Measurements from ENCODE around the gene ADGRD1.
"Not testable (repeated sequence)": the region's sequence is repeated elsewhere in the genome, so short reads cannot be mapped to it uniquely, and the experiment has no call there.

Gene ADGRD1

DNA sequence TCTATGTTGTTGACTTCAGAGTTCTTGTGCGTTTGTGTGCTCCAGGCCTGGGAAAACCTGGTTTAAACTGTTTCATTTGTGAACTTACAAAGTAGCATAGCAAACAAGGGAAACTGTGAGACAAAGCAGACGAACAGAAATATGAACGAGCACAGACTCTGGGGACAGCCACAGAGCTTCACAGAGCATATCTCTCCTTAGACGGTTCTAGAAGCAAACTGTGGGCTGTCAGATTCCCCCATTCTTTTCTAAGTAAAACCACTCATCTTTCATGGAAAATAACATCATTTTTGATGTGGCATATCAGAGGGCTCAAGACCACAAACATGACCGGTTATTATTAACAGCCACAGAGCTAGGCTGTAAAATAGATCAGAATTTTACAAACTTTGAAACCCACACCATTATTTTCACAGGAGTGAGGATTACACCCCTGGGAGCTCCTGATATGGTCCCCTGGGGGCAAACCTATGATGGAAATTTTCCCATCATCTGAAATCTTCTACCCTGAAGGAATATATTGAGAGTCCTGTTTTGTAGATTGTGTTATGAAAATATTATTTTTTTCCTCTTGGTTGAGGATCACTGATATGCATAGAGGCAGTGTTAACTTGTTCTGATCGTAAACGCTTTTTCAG lies 102.0 kb downstream of the ADGRD1 start:
- no peak for DNase-seq (ENCODE audit: low read depth in 2 of 2)

DNA sequence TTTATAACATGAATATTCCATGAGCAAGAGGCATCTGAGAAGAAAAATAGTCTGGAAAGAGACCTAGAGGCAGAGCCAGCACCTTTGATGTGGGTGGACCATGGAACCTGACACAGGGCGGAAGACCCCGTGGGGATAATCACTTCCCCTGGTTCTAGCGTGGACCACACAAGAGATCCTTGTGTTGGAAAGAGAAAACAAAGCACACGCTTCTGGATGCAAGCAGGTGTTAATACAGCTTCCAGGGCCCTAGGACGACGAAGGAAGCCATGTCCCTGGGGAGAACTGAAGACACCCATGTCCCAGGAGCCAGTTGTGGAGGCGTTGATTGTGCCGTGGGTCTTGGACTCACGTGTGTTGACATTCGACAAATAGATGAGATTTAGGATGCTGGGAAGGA lies 102.9 kb downstream of the ADGRD1 start:
- no peak for DNase-seq (ENCODE audit: low read depth in 2 of 2)

DNA sequence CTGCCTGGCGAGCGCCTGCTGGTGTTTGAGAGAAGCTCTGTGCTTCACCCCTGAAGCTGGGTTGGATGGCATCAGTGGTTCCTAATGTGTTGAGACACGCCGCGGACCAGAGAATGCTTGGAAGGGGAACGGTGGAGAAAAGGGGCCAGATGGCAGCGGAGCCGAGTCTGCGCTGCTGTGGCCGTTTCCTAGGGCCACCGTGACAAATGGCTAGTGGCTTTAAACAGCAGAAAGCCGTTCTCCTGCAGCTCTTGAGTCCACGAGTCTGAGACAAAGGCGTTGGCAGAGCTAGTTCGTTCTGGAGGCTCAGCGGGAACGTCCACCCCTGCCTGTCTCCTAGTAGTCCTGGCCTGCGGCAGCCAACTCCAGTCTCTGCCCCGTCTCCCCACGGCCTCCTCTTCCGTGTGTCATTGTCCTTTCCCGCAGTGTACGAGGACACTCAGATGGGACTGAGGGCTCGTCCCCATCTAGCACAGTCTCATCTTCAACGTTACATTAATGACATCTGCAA lies 103.6 kb downstream of the ADGRD1 start:
- no peak for DNase-seq (ENCODE audit: low read depth in 2 of 2)

DNA sequence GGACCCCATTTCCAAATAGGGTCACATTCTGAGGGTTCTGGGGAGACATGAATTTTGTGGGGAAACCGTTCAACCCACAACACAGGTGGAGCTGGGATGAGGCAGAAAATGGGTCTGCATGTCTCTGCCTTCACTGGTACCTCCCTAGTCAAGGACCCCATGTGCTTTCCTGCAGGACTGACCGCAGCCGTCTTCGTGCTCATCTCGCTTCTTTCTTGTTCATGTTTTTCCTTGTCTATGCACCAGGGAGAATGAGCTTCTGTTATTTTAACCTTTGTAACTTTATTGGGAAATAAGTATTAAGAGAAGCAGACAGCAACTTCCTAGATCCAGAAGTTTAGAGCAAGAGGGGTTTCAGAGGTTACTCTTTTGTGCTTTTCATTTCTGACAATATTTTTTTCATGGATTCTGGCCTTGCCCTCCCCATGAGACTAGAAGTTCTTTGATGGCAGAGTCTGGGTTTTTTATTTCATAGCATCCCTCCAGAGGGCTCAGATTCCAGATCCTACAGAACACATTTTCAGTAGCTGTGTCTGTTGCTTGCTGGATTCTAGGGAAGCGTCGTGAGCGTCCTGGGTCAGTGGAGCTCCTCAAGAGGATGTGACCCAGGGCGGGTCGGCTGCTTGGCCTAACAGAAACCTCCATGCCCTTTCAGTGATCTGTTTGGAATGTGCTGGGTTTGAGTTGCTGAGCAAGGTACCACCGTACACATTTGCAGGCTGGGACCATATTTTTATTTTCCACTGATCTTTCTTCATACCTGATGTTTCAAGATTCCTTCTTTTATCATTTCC lies 104.2 kb downstream of the ADGRD1 start:
- DNase-seq (ENCODE audit: low read depth in 2 of 2), result no peak

DNA sequence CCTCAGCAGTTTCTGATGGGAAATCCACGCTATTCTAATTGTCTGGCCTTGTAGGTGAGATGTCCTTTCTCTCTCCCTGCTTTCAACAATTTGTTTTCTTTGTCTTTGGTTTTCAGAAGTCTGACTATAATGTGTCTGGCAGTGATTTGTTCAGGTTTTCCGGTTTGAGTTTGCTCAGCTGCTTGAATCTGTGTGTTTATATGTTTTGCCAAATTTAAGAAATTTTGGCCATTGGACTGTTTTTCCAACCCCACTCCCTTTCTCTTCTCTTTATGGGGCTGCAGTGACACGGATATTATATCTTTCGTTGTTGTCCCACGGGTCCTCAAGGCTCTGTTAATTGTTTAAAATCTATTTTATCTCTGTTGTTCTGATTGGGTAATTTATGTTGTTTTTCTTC lies 105.0 kb downstream of the ADGRD1 start:
- no peak for DNase-seq (ENCODE audit: low read depth in 2 of 2)

DNA sequence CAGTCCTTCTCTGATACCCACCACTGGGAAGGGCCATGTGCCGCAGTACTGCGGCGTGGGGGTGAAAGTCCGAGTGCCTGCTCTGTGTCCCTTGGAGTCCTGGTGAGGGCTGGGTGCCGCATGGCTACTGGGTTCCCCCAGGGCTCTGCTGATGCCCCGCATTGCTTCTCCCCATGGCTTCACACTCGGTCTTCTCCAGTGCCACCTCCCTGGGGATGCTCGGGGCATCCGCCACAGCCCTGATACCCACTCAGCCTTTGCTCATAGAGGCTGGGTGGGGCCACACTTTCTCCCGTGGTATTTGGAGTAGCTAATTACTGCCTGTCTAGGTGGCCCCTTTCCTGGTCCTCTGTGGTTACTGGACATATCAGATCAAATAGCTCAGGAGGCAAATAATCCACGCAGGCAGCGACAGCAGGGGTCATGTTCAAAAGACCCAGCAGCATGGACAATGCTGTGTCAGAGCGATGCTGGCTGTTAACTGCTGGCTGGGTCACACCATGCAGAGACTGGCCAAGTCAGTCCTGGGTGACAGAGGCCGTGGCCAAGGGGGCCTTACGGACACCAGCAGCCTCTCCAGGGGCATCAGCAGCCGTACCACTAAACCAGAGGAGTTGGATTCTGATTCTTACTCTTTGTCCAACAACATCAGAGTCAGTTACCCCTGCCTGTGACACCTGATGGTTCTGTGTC lies 106.5 kb downstream of the ADGRD1 start:
- DNase-seq (ENCODE audit: low read depth in 2 of 2), result no peak

DNA sequence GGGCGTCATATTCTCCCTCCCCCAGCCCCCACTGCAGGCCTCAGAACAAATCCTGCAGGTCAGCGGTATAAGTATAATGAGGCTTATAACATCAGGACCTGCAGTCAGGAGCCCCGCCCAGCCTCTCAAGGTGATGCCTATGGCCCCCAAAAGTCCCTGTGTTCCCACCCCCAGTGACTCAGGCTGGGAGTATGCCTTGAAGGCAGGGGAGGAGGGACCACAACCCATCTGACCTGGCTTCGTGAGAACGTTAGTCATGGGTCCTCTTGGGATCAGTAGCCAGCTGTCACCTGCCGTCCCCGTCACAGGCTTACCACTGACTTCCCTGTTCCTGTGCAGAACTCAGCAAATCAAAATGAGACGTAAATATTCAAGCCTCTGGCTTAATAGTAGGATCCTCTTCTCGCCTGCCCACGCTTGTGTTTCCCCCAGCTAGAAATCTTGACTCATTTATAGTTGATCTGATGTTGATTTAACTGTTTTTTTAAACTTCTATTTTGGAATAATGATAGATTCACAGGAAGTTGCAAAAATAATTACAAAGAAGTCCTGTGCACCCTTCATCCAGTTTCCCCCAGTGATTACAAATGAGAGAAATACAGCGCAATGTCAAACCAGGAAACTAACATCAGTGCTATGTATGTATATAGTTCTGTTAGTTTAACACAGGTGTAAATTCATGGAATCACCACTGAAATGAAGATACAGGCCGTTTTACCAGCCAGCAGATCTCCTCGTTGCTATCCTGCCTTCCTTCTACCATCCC lies 107.5 kb downstream of the ADGRD1 start:
- no peak for DNase-seq (ENCODE audit: low read depth in 2 of 2)

DNA sequence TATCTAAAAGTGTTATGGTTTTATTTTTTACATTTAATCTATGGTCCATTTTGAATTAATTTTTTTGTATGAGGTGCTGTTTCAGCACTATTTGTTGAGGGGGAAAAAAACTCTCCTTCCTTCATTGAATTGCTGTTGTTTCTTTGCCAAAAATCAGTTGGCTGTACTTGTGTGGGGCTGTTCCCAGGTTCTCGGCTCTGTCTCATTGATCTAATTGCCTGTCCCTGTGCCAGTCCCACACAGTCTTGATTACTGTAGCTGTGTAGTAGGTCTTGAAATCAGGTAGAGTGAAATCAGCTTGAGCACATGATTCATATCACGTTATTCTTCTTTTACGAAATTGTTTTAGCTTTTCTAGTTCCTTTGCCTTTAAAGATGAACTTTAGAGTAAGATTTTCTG lies 109.7 kb downstream of the ADGRD1 start:
- DNase-seq (ENCODE audit: low read depth in 2 of 2), result no peak

DNA sequence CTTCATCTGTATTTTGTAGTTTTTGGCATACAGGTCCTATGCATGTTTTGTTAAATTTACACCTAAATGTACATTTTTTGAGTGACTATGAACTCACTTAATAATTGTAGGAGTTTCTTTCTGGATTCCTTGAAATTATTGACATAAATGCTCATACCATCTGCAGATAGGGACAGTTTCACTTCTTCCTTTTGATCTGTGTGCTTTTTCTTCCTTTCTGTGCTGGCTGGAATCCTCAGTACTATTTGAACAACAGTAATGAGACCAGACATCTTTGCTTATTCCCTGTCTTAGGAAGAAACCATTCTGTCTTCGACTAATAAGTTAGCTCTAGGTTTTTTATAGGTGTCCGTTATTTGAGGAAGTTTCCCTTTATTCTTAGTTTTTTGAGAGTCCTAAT lies 110.3 kb downstream of the ADGRD1 start:
- DNase-seq (ENCODE audit: low read depth in 2 of 2), result no peak

DNA sequence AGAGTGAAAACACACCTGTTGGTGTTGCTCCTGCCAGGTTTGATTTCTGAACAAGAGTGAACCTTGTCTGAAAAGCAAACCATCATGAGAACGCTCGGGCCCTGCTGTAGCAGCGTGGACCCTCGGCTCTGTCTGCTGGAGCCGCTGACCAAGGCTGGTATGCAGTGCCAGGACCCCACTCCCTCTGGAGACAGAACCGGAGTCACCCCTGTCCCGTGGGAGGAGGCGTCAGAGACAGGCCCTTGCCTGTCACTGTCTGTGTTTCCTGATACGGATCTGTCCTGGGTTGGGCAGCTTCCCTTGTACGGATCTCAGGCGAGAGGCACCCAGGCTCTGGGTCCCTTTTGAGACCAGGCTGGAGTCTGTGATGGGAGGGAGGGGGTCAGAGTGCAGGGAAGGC lies 111.6 kb downstream of the ADGRD1 start:
- no peak for DNase-seq (ENCODE audit: low read depth in 2 of 2)

DNA sequence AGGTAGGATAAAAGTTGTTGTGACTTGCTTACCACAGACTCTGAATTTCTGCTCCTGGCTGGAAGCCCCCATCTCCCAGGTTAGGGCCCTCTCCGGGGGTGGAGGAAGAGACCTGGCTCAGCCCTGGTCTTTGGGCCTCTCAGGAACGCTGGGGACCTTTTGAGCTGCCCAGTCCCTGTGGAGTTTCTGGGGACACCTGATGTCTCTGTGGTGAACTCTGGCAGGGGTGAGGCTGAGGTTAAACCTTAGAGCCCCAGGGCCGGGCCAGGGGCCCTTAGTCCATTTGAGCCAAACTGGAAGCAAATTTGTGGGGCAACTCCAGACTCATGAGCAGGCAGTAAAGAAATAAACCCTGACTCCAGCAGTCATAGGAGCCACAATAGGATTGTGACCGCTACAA lies 112.1 kb downstream of the ADGRD1 start:
- no peak for DNase-seq (ENCODE audit: low read depth in 2 of 2)

DNA sequence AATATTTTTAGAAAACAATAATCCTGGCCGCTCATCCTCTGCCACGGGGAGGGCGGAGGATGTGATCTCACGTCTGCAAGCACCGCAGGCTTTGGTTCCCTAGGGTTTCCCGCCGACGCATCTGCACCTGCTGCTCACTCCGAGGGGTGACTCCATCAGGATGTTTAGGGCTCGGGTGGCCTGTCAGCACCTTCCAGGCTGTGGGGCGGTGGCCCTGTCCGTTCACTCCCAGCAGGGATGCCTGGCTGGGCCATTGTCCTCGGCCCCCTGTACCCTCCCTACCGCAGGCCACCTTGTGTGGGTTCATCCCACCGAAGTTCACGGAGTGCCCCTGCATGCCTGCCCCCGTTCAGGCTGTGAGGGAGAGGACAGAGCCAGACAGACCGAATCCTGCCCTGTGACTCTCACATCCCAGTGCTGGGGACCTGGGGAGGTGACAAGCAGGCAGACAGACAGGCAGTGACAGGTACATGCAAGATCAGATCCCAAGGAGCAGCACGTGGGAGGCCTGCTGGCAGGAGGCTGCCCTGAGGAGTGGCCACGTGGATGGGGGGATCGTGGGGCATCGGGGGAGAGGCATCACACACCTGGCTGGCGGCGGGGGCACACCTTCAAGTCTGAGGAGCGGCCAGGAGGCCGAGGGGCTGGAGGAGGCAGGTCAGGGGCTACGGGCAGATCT lies 112.6 kb downstream of the ADGRD1 start:
- no peak for DNase-seq (ENCODE audit: low read depth in 2 of 2)

DNA sequence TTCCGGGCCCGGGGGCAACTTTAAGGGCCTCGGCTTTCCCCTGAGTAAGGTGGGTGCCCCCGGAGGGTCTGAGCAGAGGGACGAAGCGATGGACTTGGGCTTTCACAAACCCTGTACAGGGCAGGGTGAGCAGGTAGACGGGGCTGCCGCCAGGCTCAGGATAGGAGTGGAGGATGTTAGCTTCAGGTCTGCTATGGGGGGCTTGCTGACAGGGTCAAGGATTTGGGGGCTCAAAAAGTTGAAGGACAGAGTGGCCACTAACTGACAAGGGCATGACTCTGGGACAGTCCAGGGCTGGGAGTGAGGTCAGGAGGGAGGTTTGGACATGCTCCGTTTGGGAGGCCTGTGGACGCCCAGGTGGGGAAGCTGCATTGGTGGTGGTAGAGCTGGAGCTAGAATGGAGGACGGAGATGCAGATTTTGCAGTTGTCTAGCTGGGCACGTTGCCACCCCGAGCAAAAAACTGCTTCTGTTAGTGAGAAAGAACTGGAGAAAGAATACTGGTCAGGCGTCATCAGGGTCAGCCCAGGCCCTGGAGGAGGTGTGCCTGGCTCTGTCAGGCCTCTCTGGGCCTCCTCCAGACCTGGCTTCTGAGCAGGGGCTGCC lies 113.3 kb downstream of the ADGRD1 start:
- DNase-seq (ENCODE audit: low read depth in 2 of 2), result no peak

DNA sequence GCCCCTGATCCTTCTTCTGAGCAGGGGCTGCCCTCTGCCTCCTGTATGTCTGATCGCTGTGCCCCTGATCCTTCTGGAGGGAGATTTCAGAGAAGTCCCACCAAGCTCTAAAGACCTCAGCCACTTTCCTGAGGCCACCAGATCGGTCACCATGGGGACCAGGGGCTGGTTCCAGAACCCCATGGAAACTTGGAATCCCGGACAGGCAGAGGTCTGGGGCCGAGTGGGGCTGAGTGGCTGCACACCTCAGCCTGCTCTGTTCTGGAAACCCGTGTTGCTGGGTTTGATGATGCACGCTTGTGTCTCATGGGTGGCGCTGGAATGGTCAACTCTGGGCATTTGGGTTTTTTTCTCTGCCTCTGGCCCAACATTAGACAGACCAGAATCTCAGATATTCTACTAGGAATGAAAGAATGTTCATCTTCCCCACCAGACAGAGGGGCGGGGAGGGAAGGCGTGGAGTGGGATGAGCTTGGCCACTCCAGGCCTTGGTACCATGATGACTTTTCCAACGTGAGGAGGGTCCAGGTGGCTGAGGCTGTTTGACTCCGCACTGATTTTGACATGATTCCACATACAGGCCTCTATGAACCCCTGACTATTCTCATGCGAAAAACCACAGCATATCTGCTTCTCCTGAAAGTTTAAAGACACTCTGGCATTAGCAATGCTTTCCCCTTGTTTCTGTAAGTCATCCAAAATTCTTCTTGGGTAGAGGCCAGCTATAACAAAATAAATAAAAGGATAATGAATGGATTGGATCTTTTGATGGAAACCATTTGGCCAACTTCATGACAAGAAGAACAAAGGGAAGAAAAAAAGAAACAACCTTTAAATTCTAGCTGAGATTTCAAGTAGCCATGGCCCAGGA lies 114.5 kb downstream of the ADGRD1 start:
- DNase-seq (ENCODE audit: low read depth in 2 of 2), result no peak

DNA sequence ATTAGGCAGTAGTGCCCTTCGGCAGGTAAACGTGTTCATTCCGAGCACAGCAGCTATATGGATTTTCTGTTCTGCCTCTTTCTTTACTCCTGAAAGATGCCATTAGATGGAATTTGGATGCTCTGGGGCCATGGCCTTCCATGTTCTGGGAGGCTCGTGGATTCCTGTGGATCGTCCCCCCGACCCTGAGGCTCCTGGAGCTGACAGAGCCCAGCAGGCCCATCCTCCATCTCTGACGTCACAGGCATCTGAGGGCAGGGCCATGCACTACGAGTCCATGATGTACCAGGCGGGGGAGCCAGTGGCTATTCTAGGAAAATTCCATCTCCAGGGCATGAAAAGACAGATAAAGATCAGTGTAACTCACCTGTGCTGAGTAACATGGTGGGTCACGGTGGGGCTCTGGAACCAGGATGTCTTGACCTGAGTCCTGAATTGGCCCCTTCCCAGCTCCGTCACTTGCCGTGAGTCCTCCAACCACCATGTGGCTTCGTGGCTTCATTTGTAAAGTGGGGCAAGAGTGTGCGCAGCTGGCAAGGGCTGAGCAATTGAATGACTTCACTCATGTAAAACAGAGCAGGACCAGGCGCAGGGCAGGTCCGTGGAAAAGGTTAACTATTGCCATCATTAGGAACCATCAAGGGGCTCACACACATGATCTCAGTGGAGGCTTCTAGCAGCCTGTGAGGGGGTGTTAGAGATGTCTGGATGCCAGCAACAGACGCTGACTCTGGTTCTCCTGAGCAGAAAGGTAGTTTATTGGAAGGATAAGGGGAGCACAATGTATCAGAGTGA lies 115.4 kb downstream of the ADGRD1 start:
- not testable (repeated sequence) for DNase-seq (ENCODE audit: low read depth in 2 of 2)

DNA sequence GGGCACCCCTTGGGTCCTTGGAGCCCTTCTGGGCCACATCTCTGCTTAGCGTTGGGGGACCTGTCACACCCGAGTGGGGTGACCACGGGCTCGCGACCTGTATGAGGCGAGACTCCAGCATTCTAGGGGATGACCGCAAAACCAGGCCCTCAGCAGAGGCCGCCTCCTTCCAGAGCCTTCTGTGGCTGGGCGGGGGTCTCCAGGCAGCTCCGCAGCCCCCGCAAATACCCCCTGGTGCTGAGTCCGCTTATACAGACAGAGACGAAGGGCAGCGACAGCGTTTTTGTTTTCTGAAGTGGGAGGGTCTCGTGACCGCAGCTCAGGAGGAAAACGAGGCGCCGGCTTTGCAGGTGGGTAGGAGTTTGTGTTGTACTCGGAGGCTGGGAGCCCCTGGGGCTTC lies 116.4 kb downstream of the ADGRD1 start:
- DNase-seq (ENCODE audit: low read depth in 2 of 2), result not testable (repeated sequence)

DNA sequence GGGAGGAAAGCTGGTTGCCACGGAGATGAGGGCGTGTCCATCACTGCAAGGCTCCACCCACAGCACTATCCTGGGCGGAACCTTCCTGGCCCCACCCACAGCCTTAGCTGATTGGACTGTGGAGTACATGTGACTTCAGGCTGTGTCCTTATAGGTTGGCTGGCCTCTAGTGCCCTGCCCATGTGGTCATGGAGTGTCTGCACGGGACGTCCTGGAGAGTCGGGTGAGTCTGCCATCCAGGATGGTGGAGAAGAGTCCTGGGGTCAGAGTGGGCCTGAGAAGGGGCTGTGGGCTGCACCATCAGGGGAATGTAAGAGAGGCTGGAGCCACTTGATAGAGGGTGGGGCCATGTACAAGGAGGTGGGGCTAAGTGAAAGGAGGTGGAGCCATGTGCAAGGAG lies 117.0 kb downstream of the ADGRD1 start:
- DNase-seq (ENCODE audit: low read depth in 2 of 2), result not testable (repeated sequence)

DNA sequence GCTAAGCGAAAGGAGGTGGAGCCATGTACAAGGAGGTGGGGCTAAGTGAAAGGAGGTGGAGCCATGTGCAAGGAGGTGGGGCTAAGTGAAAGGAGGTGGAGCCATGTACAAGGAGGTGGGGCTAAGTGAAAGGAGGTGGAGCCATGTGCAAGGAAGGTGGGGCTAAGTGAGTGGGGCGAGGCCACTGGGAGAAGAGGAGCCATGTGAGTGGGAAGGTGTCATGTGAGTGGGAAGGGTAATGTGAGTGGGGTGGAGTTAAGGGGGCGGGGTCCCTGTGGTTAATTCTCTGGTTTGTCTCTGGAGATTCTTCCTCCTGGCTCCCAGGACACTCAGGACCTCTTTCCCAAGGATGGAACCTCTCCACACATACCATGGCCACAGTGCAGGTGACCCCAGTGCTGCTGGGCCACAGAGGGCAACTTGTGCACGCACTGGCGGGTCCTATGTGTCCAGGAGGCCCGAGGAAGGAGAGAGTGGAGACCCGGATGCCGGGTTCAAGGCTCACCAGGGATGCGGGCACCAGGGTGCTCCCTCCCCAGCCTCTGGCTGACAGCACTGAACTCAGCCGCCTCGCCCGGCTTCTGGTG lies 117.6 kb downstream of the ADGRD1 start:
- not testable (repeated sequence) for DNase-seq (ENCODE audit: low read depth in 2 of 2)

DNA sequence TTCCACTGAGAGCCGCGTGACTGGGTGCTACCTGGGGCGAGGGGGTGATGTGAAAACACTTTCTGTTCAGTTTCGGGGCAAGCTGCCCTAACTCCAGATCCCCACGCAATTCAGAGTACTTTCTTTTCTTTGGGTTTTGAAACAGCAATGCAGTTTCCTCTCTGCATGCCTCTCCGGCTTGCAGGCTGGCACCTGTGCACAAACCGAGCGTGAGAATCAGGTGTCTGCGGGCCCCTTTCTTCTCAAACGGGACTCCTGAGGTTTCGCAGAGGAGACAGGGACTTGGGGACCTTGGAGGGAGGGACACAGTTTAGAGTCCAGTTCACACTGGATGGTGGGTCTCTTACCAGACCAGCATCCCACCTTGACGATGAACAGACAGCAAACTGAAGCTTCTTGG lies 118.2 kb downstream of the ADGRD1 start:
- DNase-seq (ENCODE audit: low read depth in 2 of 2), result not testable (repeated sequence)
